Stimulated activated CD4-positive, alpha-beta T cell treated with anti-CD3 and anti-CD28 coated beads, TNF-alpha, amount 100 ng/mL, for 1 hour (primary cell): Measurements from ENCODE around the gene RMI2.
"Not testable (repeated sequence)": the region's sequence is repeated elsewhere in the genome, so short reads cannot be mapped to it uniquely, and the experiment has no call there.

Experiments
- DNase-seq, 3 donors: peaks; one replicate each; pipeline ENCODE4 v3.0.0-alpha.2; 2020; ENCODE audit warnings: low read depth in 3 of 3, low spot score in 1 of 3

The RMI2 gene

DNA sequence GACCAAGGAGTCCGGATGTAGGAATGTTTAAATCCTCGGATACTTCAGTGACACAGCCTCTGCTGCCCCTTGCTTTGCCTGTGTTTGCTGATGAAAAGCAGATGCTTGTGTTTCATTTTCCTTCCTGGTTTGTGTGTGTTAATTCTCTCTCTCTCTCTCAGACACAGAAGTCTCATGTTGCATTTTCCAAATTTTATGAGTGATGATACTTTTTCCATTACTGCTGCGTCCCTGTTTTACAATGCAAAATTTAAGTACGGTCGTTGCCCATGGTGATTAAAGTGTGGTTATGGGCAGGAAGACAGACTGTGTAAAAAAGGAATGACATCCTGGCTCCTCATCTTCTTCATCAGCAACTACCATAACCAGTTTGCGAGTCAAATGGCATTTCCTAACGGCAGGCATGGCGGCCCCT is 5.7 kb downstream of the RMI2 start:
- DNase-seq = no peak

DNA sequence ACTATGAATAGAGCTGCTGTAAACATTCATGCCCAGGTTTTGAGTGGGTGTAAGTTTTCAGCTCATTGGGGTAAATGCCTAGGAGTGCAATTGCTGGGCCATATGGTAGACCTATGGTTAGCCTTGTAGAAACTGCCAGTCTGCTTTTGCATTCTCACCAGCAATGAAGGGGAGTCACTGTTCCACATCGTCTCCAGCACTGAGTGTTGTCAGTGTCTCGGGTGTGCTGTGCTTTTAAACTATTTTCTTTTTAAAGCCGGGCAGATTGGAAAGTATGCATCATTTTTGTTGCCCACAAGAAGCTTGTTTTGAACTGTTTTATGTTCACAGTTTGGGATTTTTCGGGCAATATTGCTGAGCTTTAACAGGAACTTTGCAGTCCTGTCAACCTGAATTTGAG is 7.9 kb downstream of the RMI2 start:
- DNase-seq = no peak

DNA sequence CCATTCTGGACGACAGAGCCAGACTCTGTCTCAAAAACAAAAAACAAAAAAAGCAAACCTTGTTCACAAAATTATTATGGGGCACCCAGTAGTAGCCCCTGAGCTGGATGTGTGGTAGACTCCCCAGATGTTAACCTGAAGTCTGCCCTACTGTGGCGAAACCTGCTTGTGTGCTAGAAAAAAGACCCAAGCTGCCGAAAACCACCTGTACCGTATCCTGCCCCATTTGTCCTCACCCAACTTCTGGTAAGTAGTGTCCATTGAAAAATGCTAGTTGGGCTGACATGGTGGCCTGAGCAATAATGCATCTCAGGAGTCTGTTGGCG is 9.1 kb downstream of the RMI2 start:
- DNase-seq = no peak

DNA sequence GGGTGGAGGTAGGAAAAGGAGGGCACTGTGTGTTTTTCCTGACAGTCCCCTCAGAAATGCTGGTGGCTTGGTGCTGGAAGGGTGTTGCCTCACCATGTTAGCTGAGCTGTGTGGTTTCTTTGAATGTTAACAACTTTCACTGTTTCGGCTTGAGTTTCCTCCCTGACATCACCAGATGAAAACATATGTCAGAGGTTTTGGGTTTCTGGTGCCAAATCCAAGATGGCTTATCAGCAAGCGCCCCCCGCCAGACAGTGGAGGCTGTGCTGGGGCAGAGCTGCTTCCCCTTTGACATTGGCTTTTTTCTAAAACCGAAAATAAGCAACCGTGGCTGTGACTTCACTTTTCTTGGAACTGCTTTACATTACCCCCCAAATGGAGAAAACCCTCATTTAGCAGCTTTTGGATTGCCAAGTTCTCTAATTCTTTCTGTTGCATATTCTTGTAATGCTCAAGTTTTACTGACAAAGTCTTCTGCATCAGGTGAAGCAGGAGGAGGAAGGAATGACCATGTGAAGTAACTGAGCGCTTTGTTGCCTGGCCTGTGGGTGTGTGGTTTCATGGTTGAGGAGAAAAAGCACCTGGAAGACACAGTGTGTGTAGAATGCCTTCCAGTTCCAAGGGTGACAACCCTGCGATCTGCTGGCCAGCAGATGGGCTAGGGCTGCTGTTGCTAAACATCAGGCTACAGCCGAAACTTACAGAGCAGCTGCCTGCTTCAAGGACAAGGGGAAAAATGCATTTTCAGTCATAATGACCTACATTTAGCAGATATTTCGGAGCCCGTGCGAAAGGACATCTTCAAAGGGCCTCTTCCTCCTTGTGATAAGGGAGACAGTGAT is 9.7 kb downstream of the RMI2 start:
- peak in 2 of 3 donors; percentile 24 to 46 for DNase-seq

DNA sequence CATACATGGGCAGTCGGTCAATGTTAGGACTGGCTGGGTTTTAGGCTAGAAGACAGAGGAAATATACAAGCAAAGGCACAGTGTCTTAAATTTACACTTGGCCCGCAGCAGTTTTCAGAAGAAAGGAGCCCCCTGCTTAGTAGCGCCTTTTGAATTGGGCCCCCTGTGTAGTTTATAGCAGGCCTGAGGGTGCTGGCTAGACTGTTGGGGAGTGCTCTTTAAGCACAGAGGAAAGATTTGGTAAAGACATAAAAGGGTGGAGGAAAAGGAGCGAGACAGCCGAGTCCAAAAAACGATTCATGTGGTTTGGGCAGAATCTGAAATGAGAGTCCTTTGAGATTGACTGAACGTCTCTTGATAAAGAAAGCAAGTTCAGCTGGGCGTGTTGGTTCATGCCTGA is 10.6 kb downstream of the RMI2 start:
- DNase-seq = no peak

DNA sequence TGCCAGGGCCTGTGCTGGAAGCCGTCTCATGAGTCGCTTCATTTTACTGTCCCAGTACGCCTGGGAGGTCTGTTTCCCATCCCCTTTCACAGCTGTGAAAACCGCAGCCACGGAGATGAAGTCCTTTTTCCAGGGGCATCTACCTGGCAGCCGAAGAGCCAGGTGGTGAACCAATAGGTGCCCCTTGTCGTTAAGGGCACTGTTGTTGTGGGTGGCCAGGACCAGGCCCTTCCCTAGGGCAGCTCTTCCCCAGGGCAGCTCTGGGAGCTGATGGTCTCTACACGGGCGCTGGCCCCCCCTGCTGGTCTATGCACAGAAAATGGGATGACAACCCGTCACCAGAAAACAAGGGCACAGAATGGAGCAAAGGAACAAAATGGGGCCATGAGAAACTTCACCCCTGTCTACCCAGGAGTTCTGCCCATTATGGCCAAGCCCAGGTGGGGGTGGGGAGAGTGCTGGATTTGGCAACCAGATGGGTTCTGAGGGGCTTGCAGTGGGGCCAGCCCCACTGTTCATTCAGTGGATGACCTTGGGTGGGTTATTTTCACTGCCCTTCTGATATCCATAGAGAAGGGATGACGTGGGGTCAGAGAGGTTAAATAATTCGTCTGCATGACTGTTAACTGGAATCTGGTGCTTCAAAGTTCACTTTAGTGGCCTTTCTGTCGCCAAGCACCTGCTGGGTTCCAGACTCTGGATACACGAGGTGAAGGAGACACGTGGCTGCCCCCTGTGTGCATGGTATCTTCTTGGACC is 11.5 kb downstream of the RMI2 start:
- peak in 2 of 3 donors; percentile 19 to 40 for DNase-seq

DNA sequence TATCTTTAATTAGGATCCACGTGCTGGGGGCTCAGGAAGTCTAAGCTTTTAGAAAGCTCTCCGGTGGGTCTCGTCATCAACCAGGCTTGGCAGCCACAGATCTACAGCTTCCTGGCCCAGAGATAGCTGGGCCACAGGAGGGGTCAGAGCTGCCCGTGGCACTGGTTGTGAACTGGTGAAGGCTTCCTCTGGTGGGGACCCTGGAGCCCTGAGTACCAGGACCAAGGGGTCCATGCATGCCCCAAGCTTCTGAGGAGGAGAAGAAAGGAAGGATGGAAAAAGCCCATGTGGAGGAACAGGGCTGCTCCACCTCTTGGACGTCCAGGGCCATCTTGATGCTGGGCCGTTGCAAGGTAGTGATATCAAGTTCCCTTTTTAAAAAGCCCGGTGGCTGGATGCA is 13.3 kb downstream of the RMI2 start:
- no peak for DNase-seq

DNA sequence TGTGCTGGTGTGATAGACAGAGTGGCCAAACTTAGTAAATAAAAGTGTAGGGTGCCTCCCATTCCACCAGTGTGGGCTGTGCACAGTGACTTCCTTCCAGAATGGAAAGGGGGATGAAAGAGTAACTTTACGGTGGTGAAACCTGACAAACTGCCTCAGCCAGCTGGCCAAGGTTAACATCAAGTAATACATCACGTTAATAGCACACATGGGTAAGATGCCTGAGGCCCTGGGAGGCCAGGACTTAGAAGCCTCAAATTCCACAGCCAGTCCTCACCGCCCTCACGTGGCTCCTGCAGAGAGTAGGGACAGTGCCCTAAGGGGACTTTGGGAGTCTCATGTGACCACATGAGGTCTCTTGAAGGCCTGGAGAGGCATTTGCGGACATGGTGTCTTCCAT is 14.1 kb downstream of the RMI2 start:
- no peak for DNase-seq

DNA sequence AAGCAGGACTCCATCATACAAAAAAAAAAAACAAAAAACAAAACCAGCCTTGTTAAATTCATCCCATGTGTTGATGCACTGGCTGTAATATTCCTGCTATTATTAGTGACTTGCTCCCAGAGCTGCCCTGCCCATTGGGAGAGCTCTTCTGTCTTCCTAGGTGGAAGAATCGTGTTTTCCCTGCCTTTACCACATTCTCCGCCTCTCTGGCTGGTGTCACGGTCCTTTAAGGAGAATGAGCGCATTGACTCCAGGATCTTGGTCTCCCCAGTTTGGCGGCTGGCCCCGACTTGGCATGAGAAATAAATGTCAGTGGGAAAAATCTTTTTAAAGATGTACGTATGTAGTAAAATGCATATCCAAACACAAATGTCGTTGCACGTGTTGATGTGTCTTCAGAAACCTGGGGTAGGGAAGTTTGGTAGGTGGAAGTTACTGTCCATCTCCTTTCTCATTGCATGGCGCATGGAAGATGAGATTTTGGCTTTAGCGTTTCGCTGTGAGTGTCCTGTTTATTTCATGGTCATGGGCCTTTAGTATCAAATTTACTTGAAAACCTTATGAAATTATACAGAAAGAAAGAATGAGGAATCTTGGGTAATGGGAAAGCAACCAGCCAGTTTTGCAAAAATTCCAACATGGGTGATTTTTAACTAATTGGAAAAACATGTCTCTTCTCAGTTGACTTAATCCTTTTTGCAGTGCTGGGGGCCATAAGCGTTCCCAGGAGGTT is 15.5 kb downstream of the RMI2 start:
- no peak for DNase-seq

DNA sequence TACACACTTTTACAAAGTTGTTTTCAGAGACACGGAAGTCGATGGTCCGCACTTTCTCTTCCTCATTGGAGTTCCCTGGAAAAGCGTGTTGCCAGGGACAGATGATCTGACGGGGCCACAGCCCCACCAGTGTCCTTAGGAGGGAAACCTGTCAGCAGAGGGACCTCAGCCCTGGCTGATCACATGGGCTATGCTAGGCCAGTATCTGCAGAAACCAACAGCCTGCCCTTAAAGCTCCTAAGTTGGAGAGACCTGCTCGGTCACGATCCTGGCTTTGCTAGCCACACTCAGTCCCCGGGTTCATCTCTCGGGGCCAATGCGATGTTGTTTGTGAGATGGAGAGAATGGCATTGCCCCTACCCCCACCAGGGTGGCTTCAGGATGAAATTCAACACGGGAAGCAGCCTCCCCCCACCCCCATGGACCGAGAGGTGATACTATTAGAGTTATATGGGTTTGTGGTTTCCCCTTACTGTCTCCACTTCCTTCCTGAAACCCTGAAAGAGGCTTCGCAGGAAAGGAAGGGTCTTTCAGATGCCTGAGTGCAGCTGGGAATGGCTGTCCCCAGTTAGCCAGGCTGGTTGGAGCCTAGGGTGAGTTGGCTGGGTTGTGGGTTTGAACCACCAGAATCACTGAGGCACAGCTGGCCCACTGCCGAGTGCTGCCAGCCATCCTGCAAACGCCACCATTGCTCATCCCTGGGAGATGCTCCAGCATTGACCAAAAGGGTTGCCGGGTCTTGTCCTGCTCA is 16.6 kb downstream of the RMI2 start:
- DNase-seq = no peak

DNA sequence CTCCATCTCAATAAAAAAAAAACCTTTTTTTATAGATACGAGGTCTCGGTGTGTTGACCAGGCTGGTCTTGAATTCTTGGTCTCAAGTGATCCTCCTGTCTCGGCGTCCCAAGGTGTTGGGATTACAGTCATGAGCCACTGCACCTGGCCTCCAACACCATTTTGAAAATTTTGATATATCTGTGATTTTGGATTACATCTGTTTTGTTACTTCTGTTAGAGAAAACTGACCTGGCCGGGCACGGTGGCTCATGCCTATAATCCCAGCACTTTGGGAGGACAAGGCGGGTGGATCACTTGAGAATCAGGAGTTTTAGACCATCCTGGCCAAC is 18.6 kb downstream of the RMI2 start:
- DNase-seq = no peak

DNA sequence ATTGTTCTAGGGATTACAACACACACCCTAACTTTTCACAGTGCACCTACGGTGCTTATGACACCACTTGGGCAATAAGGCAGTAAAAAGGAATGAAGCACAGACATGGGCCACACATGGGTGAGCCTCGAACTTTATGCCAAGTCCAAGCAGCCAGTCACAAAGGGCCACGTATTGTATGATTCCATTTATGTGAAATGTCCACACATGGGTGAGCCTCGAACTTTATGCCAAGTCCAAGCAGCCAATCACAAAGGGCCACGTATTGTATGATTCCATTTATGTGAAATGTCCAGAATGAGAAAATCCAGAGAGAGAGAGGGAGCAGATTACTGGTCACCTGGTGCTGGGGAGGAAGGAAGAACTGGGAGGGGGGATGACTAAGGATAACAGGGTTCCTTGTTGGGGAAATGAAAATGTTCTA is 22.2 kb downstream of the RMI2 start:
- DNase-seq = no peak

DNA sequence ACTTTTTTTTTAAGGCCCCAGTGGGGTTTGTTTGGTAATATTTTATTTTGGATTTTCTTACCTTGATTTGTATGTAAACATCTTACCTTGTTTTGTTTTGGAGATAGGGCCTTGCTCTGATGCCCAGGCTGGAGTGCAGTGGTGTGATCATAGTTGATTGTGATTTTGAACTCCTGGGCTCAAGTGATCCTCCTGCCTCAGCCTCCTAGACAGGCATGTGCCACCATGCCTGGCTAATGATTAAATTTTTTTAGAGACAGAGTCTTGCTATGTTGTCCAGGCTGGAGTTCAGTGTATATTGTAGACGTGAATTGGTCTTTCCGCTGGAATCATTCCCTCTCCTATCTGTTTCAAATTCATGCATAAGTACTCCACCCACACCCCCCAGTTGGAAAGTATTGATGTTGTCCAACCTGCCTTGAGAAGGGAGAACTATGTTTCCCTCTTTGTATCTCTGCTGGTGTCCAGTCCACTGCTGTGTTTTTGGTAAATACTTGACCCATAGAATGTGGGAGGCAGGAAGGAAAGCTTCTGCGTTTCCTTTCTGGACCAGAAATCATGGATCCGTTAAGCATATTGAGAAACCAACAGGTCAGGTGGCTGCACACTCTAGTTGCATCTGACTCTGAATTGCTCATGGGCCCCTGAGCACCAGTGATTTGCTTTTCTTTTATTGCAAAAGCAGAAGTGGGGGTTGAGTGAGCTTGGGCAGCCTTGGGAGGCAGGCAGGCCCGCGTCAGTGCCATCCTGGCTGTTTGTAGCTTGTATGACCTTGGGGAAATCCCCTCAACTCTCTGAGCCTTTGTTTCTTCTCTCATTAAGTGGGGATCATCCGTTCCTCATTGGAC is 25.0 kb downstream of the RMI2 start:
- DNase-seq = no peak

DNA sequence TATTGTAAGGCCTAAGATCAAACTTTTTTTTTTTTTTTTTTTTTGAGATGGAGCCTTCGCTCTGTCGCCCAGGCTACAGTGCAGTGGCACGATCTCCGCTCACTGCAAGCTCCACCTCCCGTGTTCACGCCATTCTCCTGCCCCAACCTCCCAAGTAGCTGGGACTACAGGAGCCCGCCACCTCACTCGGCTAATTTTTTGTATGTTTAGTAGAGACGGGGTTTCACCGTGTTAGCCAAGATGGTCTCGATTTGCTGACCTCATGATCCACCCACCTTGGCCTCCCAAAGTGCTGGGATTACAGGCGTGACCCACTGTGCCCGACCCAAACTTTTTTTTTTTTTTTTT is 25.6 kb downstream of the RMI2 start:
- DNase-seq = not testable (repeated sequence)

DNA sequence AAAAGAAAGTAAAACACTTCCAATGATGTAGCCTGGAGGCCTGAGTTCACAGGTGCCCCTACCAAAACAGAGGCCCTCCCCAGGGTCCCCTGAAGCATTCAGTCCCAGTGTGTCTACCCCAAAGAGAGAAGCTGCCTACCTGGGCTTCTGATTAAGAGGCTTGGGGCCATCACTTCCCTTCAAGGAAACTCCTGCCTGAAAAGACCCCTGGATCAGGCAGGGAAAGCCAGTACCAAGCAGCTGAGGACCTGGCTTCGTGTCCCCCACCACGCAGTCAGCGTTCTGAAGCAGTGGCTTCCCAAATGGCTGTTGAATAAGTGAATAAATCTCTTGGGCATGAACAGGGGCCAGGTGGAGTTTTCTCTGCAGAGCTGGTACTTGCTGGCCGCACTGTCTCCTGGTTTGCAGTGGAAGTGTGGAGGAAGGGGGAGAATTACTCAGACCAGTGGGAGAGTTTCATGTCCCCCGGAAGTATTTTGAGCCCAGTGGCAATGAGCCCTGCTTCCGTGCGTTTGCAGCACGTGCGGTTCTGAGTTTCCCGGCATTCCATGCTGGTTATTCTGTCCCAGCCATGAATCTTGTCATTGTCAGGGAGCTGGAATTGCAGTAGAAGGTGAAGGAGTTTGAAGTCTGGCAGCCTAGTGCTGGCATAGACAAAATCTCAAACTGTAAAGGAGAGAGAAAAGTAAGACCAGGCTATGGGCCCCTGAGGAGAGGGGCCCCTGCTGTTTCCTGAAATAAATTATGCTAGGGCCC is 27.0 kb downstream of the RMI2 start:
- DNase-seq = no peak

DNA sequence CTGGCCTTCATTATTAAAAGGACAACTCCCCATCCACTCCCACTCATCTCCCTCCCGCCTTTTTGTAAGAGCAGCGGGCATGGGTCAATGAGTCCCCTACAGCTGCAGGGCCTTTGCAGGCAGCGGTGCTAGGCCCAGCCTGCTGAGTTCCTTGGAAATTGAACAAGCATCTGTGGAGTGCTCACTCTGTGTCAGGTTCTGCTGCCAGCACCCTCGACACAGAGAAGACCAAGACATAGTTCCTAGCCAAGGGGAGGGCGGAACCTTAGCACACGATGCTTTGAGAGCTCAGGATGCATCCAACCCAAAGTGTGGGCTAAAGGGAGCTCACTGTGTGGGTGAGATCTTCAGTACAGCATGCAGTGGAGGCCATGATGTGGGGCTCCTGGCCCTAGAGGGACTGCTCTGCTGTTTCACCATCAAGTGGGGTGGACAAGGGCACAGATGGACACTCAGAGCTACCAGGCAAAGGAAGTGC is 27.6 kb downstream of the RMI2 start:
- DNase-seq = no peak

DNA sequence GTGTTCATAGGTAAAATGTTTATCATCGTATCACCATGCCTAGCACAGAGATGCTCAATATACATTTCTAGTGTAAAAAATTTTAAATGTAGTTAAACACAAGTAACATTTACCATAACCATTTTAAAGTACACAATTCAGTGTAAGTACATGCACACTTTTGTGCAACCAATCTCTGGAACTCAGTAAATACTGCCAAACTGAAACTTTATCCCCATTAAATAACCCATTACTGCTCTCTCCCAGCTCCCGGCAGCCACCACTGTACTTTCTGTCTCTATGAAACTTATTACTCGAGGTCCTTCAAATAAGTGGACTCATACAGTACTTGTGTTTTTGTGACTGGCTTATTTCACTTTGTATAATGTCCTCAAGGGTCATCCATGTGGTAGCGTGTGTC is 29.0 kb downstream of the RMI2 start:
- DNase-seq = no peak

DNA sequence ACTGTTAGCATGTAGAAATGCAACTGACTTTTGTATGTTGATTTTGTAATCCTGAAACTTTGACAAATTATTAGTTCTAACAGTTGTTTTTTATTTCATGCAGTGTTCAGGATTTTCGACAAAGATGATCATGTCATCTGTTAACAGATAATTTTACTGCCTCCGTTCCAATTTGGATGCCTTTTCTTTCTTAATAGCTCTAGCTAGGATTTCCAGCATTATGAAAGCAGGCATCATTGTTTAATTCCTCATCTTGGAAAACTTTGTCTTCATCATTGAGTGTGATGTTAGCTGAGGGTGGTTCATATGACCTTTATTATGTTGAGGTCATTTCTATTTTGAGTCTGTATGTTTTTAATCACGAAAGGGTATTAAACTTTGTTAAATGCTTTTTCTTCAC is 31.9 kb downstream of the RMI2 start:
- no peak for DNase-seq

DNA sequence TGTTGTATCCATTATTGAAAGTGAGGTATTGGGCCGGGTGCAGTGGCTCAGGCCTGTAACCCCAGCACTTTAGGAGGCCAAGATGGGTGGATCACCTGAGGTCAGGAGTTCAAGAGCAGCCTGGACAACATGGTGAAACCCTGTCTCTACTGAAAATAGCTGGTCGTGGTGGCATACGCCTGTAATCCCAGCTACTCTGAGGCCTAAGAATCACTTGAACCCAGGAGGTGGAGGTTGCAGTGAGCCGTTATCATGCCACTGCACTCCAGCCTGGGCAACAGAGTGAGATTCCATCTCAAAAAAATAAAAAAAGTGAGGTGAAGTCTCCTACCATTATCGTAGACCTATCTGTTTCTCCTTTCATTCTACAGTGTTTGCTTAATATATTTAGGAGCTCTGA is 33.7 kb downstream of the RMI2 start:
- not testable (repeated sequence) for DNase-seq

DNA sequence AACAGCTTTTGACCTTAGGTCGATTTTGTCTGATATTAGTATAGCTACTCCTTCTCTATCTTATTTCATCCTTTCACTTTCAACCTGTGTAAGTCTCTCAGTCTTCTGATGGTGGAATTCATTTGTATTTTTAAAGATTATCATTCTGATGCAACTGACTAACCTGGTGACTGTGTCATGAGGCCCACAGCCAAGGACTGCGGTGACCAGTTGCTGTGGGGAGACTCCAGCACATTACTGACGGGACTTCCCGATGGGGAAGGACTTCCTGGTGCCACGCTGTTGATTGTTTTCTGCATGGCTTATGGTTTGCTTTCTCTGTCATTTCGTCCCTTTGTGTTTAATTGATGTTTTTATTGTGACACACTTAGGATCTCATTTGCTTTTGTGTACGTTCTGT is 34.2 kb downstream of the RMI2 start:
- no peak for DNase-seq
